Activated gamma-delta T cell treated with anti-CD3 and anti-CD28 coated beads, Interleukin-2, amount 50 U/mL, for 16 hours (primary cell): ENCODE data around the gene NSUN6.
"Not testable (repeated sequence)": the region's sequence is repeated elsewhere in the genome, so short reads cannot be mapped to it uniquely, and the experiment has no call there.

ENCODE experiments used
- DNase-seq: peaks from one replicate; pipeline ENCODE4 v3.0.0-alpha.2; 2020; ENCODE audit warnings: low read depth

The NSUN6 gene

DNA sequence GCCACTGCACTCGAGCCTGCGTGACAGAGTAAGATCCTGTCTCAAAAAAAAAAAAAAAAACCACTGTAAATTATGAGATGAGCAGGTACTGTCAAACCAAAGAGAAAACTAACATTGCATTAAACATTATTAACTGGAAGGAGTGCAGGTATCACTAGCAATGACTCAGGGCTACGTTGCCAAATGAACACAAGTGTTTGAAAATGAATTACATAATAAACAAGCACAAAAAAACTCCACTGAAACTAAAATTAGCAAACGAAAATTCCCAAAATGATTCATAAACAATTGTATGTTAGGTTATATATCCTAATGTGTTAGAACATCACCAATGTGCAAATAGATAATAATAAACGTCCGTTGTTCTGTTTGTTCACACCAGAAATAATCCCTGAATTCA lies 42.8 kb downstream of the NSUN6 start:
- DNase-seq = no peak

DNA sequence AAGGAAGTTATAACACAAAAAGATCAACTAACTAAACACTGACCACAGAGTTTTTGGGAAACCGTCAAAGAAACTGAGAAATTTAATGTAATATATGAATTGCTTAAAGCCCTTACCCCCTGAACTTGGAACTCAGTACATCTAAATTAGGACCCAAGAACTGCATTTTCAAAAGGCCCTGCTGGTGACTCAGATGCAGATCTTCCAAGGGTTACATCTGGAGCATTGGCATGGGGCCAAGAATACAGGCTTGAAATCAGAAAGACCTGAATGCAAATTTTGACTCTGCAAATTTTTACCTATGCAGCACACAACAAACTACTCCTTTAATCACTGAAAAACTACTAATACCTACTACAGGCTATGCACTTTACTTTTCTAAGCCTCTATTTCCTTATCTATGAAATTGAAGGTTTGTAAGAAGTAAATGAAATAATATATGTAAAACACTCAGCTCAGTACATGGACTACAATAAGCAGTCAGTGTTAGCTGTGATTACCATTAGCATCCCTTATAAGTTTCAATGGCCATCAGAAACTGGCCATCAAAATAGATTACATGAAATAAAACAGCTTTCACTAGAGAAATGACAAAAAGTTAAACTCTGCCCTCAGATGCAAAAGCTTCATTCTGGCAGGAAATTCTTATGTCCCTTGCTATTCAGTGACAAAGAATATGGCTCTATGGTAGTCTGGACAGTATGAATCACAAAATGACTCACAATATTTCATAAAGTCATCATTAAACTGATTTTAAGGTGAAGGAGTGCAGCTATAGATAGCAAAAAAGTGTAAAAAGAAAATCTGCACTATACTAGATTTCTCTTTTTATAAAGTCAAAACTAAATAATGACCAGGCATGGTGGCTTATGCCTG lies 43.6 kb downstream of the NSUN6 start:
- DNase-seq = no peak

DNA sequence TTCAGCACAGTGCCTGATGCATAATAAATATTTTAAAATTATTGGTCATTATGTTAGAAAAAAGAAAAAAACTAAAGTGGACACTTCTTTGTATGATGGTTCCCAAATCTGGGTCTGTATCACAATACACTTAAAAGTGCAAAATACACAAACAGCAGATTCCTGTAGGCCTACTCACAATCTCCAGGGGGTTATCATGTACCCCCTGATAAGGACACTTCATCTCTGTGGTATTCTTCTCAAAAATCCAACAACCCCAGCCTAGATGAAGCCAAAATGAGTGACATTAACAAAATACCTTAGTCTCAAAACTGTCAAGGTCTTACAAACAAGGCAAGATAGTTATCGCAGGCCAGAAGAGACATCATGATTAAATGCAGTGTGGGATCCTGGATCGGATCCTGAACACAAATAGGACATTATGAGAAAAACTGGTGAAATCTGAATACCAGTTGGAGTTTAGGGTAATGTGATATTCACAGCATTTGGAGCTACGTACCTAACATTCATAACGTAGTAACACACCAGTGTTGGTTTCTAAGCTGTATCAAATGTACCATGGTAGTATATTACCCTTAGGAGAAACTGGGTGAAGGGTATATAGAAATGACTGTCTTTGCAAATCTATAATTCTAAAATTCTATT lies 45.2 kb downstream of the NSUN6 start:
- DNase-seq = no peak

DNA sequence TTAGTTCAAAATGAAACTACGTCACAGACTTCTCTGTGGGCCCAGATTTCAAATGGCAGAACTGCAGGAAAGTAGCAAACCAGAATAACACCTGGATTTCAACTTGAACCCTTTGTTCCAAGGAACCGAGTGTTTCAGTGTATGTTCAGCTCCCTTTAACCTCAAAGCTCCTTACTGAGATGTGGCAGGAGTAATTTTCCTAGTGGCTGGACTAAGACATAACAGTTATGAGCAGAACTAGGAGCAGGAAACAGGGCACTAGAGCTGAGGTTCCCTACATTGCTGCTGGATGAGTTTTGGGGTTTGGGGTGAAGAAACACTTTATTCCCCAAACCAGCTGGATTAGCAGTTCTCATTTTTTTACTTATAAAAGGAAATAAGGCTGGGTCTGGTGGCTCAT lies 50.1 kb downstream of the NSUN6 start:
- no peak for DNase-seq

DNA sequence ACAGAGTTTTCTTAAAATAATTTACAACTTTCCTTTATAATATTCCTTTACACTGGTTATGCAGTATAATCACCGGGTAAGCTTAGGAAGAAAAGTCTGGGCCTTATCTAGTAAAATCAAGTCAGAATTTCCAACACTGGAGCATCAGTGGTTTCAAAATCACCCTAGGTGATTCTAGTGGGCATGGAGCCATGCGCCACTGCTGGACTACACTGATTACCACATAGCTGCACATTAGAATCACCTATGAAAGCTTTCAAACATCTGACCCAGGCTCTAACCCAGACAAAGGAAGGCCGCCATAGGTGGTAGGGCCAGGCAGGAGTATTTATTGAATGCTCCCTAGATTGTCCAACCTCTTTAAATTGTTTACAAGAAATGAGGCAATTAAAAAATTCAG lies 52.0 kb downstream of the NSUN6 start:
- DNase-seq = no peak

DNA sequence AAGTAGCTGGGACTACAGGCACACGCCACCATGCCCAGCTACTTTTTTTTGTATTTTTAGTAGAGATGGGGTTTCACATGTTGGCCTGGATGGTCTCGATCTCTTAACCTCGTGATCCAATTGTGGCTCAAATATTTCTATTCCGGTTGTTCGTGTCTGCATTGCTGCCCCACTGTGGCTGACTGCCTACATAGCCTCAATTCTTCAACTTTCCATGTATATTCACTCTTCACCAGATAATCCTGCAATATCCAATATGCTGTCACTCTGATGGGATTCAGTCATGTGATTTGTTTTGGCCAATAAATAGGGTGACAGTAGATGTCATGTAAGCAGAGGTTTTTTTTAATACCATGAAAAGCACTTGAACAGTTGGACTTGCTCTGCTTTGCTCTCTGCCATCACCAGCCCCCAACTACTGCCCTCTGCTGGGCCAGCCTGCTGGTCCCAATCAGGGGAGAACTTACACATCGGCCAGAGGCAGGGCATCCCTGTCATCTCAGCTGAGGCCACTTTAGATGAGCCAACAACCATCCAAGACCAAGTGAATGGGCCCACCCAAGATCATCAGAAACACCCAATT lies 56.7 kb downstream of the NSUN6 start:
- DNase-seq = no peak

DNA sequence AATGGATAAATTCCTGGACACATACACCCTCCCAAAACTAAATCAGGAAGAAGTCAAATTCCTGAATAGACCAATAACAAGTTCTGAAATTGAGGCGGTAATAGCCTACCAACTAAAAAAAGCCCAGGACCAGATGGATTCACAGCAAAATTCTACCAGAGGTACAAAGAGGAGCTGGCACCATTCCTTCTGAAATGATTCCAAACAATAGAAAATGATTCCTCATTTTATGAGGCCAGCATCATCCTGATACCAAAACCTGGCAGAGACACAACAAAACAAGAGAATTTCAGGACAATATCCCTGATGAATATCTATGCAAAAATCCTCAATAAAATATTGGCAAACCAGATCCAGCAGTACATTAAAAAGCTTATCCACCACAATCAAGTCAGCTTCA lies 60.2 kb downstream of the NSUN6 start:
- not testable (repeated sequence) for DNase-seq

DNA sequence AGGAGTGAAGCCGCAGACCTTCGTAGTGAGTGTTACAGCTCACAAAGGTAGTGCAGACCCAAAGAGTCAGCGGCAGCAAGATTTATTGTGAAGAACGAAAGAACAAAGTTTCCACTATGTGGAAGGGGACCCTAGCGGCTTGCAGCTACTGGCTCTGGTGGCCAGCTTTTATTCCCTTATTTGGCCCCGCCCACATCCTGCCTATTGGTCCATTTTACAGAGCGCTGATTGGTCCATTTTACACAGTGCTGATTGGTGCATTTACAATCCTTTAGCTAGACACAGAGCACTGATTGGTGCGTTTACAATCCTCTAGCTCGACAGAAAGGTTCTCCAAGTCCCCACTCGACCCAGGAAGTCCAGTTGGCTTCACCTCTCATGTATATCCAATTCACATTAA lies 64.8 kb downstream of the NSUN6 start:
- DNase-seq = not testable (repeated sequence)

DNA sequence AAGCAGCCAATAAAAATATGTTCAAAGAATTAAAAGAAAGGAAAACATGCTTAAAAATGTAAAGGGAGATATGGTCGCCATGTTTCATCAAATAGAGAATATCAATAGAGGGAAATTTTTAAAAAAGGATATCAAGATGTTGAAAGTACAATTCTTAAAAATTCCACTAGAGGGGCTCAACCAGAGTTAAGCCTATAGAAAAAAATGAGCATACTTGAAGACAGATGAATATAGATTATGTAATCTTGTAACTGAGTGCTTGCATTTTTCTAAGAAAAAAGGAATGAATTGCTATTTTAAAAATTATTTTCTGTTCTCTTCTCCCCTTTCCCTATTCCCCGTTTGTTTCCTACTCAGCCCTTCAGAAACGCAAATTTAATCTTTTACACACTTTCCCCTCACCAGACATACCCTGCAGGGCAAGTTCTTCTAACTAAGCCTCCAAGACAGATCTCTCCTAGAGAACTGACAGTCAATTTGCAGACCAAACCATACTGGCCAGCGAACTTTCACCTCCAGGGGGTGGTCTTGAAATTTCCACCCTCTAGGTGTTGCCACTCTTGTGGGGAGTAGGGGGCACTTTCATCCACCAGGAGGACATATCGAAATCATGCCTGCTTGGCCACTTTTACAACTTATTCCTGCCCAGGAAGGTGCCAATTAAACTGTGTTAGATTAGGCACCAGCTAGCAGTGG lies 67.7 kb downstream of the NSUN6 start:
- no peak for DNase-seq

DNA sequence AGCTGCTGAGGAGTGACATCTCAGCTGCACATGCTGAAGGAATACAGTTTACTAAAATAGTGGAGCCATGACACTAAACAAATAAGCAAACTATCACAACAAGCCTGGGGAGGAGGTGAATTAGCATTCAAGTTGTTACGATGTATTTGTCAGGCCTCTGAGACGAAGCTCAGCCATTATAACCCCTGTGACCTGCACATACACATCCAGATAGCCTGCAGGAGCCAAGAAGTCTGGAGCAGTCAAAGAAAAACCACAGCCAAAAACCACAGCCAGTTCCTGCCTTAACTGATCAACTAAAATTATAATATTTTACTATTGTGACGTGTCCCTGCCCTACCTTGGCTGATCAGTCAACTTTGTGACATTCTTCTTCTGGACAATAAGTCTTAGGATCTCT lies 68.6 kb downstream of the NSUN6 start:
- no peak for DNase-seq

DNA sequence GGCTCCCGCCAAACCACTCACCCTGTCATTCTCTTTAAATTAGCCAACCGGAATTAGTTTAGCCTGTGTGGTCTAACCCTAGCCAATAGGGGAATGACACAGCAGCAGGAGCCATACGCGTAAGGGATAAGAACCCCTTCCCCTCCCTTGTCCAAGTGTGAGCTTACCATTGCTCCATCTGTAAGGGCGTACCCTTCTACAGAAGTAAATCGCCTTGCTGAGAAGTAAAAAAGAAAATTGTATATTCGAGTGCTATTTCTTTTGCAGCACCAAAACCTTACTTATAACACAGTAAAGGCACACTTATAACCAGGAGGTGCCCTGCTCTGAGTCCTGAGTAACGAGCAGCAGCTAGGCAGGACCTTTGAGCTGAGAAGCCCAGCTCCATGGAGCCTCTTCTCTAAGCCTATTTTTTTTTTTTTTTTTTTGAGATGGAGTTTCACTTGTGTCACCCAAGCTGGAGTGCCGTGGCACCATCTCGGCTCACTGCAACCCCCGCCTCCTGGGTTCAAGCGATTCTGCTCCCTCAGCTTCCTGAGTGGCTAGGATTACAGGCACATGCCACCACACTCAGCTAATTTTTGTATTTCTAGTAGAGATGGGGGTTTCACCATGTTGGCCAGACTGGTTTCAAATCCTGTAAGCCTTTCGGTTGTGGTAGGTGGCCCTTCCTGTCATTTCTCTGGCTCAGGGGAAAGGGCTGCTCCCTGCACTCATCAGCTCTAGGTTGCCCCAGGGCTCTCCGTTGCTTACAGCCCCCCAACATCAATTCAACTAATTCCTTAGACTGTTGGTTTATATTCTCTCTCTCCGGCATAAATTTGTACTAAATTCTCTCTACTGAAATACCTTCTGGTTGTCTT lies 73.3 kb downstream of the NSUN6 start:
- DNase-seq = no peak

DNA sequence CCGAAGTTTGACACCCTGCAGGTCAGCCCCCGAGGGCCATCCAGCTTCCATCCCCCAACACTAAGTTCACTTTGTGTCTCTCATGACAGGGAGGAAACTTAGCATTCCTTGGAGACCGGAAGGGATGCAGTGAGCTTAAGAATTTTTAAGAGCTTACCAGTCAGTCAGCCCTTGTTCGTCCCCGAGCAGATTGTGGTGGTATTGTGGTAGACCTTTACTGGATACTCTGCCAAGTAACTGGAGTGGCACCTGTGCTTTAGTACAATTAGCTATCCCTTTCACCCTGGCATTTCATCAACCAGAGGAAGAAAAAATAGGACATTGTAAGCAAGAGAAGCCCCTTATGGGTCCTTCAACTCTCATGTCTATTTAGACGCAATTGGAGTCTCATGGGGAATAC lies 74.8 kb downstream of the NSUN6 start:
- DNase-seq = no peak

DNA sequence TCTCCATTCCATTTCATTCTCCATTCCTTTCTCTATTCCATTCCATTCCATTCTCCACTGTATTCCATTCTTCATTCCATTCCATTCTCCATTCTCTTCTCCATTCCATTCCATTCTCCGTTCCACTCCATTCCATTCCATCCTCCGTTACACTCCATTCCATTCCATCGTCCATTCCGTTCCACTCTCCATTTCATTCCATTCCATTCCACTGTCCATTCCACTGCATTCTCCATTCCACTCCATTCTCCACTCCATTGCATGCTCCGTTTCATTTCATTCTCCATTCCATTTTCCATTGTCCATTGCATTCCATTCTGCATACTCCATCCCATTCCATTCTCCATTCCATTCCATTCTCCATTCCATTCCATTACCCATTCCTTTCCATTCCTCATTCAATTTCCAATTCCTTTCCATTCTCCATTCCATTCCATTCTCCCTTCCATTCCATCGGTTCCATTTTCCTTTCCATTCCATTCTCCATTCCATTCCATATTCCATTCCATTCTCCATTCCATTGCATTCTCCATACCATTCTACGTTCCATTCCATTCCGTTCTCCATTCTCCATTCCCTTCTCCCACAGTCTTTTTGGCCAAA lies 78.3 kb downstream of the NSUN6 start:
- DNase-seq = no peak

DNA sequence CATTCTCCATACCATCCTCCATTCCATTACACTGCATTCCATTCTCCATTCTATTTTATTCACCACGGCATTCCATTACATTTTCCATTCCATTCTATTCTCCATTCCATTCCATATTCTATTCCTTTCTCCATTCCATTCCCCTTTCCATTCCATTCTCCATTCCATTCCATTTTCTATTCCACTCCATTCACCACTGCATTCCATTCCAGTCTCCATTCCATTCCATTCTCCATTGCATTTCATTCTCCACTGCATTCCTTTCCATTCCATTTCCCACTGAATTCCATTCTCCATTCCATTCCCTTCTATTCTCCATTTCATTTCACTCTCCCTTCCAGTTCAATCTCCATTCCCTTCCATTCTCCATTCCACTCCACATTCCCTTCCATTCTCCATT lies 79.6 kb downstream of the NSUN6 start:
- no peak for DNase-seq

DNA sequence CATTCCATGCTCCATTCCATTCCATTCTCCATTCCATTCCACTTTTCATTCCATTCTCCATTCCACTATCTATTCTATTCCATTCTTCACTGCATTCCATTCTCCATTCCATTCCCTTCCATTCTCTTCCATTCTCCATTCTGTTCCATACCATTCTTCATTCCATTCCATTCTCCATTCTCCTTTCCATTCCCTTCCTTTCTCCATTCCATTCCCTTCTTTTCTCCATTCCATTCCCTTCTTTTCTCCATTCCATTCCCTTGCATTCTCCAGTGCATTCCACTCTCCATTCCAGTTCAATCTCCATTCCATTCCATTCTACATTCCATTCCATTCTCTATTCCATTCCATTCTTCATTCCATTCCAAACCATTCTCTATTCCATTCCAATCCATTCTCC lies 80.3 kb downstream of the NSUN6 start:
- DNase-seq = no peak

DNA sequence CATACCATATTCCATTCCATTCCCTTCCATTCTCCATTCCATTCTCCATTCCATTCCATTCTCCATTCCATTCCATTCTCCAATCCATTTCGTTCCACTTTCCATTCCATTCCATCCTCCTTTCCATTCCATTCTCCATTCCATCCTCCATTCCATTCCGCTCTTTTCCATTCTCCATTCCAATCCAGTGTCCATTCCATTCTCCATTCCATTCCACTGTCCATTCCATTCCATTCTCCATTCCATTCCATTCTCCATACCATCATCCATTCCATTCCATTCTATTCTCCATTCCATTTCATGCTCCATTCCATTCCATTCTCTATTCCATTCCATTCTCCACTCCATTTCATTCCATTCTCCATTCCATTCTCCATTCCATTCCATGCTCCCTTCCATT lies 81.0 kb downstream of the NSUN6 start:
- not testable (repeated sequence) for DNase-seq

DNA sequence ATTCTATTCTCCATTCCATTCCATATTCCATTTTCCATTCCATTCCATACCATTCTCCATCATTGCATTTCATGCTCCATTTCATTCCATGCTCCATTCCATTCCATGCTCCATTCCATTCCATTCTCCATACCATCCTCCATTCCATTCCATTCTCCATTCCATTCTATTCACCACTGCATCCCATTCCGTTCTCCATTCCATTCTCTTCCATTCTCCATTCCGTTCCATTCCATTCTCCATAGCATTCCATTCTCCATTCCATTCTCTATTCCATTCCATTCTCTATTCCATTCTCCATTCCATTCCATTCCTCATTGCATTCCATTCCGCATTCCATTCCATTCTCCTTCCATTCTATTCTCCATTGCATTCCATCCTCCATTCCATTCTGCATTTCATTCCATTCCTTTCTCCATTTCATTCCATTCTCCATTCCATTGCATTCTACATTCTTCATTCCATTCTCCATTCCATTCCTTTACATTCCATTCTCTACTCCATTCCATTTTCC lies 84.0 kb downstream of the NSUN6 start:
- no peak for DNase-seq

DNA sequence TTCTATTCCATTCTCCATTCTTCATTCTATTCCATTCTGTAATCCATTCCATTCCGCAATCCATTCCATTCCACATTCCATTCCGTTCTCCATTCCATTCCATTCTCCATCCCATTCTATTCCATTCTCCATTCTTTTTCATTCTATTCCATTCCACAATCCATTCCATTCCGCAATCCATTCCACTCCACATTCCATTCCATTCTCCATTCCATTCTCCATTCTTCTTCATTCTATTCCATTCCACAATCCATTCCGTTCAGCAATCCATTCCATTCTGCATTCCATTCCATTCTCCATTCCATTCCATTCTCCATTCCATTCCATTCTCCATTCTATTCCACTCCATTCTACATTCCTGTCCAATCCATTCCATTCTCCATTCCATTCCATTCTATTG lies 85.2 kb downstream of the NSUN6 start:
- no peak for DNase-seq

DNA sequence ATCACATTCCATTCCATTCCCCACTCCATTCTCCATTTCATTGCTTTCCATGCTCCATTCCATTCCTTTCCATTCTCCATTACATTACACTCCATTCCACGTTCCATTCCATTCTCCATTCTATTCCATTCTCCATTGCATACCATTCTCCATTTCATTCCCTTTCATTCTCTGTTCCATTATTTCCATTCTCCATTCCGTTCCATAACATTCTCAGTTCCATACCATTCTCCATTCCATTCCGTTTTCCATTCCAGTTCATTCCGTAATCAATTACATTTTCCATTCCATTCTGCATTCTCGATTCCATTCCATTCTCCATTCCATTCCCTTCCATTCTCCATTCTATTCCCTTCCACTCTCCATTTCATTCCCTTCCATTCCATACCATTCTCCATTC lies 86.4 kb downstream of the NSUN6 start:
- no peak for DNase-seq

DNA sequence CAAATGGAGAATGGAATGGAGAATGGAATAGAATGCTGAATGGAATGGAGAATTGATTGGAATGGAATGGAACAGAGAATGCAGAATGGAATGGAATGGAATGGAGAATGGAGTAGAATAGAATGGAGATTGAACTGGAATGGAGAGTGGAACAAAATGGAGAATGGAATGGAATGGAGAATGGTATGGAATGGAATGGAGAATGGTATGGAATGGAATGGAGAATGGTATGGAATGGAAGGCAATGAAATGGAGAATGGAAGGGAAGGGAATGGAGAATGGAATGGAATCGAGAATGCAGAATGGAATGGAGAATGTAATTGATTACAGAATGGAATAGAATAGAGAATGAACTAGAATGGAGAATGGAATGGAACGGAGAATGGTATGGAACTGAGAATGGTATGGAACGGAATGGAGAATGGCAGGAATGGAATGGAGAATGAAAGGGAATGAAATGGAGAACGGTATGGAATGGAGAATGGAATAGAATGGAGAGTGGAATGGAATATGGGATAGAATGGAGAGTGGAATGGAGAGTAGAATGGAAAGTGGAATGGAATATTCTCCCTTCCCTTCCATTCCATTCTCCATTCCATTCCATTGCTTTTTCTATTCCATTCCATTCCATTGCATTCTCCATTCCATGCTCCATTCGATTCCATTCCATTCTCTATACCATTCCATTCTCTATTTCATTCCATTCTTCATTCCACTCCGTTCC lies 88.2 kb downstream of the NSUN6 start:
- DNase-seq = no peak
